ENCODE measurements around the gene CHORDC1.
"Not testable (repeated sequence)": the region's sequence is repeated elsewhere in the genome, so short reads cannot be mapped to it uniquely, and the experiment has no call there.

CHORDC1 gene

GRCh38 chr11:90208857-90209256, 14.0 kb downstream of the CHORDC1 start:
- Histone ChIP-seq H3K9ac (no peak overlapping the region), H3K4me1 (no peaks in the 10 kb centered on the region), H3K9me3 (ENCODE audit: control insufficient read depth, low read length) (no peaks in the 10 kb centered on the region), H3K36me3 (ENCODE audit: control insufficient read depth, insufficient read depth, low read length) (no peaks in the 10 kb centered on the region), H3K79me2 (peaks cover 2% of the 10 kb centered on the region), H2AFZ (no peak overlapping the region), H3K4me2 (ENCODE audit: low read length) (no peak overlapping the region), H3K27me3 (ENCODE audit: control insufficient read depth, insufficient read depth, low read length) (no peaks in the 10 kb centered on the region), H3K27ac (no peak overlapping the region), H3K4me3 (ENCODE audit: low read depth, low read length) (no peak overlapping the region)
- TF ChIP-seq CTCF (IDR thresholded peaks at IDR 0.05): no peak

GRCh38 chr11:90207992-90208391, 14.9 kb downstream of the CHORDC1 start:
- H3K4me3 ChIP-seq (ENCODE audit: low read depth, low read length); H2AFZ ChIP-seq; H3K9me3 ChIP-seq (ENCODE audit: control insufficient read depth, low read length); H3K4me2 ChIP-seq (ENCODE audit: low read length); H3K79me2 ChIP-seq; H3K9ac ChIP-seq; H3K36me3 ChIP-seq (ENCODE audit: control insufficient read depth, insufficient read depth, low read length); H3K27me3 ChIP-seq (ENCODE audit: control insufficient read depth, insufficient read depth, low read length); H3K4me1 ChIP-seq; H3K27ac ChIP-seq: not testable (repeated sequence)

GRCh38 chr11:90204832-90205646, 17.8 kb downstream of the CHORDC1 start:
- Histone ChIP-seq H3K4me1 (no peaks in the 10 kb centered on the region), H3K79me2 (no peaks in the 10 kb centered on the region), H2AFZ (no peak overlapping the region), H3K9me3 (ENCODE audit: control insufficient read depth, low read length) (no peaks in the 10 kb centered on the region), H3K4me3 (ENCODE audit: low read depth, low read length) (no peak overlapping the region), H3K27ac (no peak overlapping the region), H3K4me2 (ENCODE audit: low read length) (no peak overlapping the region), H3K27me3 (ENCODE audit: control insufficient read depth, insufficient read depth, low read length) (no peaks in the 10 kb centered on the region), H3K9ac (no peak overlapping the region), H3K36me3 (ENCODE audit: control insufficient read depth, insufficient read depth, low read length) (no peaks in the 10 kb centered on the region)
- TF ChIP-seq CTCF (IDR thresholded peaks at IDR 0.05): peak; percentile 74

- H3K79me2 ChIP-seq: no peaks in the 10 kb centered on the region
- no peak overlapping the region for H2AFZ ChIP-seq
- H3K27me3 ChIP-seq (ENCODE audit: control insufficient read depth, insufficient read depth, low read length): no peaks in the 10 kb centered on the region
- H3K9ac ChIP-seq: no peak overlapping the region
- H3K4me2 ChIP-seq (ENCODE audit: low read length): no peak overlapping the region
- no peak overlapping the region for H3K4me3 ChIP-seq (ENCODE audit: low read depth, low read length)
- H3K27ac ChIP-seq: no peak overlapping the region
- no peaks in the 10 kb centered on the region for H3K36me3 ChIP-seq (ENCODE audit: control insufficient read depth, insufficient read depth, low read length)
- no peaks in the 10 kb centered on the region for H3K9me3 ChIP-seq (ENCODE audit: control insufficient read depth, low read length)
- no peak for TF ChIP-seq CTCF (IDR thresholded peaks at IDR 0.05)
- no peaks in the 10 kb centered on the region for H3K4me1 ChIP-seq
These were observed 18.4 kb downstream of the CHORDC1 start for GRCh38 chr11:90204407-90204806.

GRCh38 chr11:90202342-90202741, 20.5 kb downstream of the CHORDC1 start:
- no peak for TF ChIP-seq CTCF (IDR thresholded peaks at IDR 0.05)
- no peak overlapping the region for H3K4me2 ChIP-seq (ENCODE audit: low read length)
- no peaks in the 10 kb centered on the region for H3K79me2 ChIP-seq
- H2AFZ ChIP-seq: no peak overlapping the region
- H3K27me3 ChIP-seq (ENCODE audit: control insufficient read depth, insufficient read depth, low read length): no peaks in the 10 kb centered on the region
- H3K4me1 ChIP-seq: no peaks in the 10 kb centered on the region
- no peaks in the 10 kb centered on the region for H3K36me3 ChIP-seq (ENCODE audit: control insufficient read depth, insufficient read depth, low read length)
- H3K9me3 ChIP-seq (ENCODE audit: control insufficient read depth, low read length): no peaks in the 10 kb centered on the region
- H3K9ac ChIP-seq: no peak overlapping the region
- H3K4me3 ChIP-seq (ENCODE audit: low read depth, low read length): no peak overlapping the region
- H3K27ac ChIP-seq: no peak overlapping the region

Data from parathyroid adenoma (tissue), 2 donors.